HepG2 (cell line): ENCODE measurements around the gene HAGHL. TPM values are rescaled to one million over a fixed set of nuclear protein-coding genes. Genes with fewer than 3 reads are reported as not detected.

ENCODE experiments used
- AHDC1 ChIP-seq: sonication (generic); formaldehyde crosslinking; IDR thresholded peaks from 2 replicates; pipeline ENCODE4 v1.5.1; 2020; ENCODE audit warnings: mild to moderate bottlenecking, missing genetic modification reagents, borderline replicate concordance
- SCMH1 ChIP-seq: sonication (generic); formaldehyde crosslinking; IDR thresholded peaks from 2 replicates; pipeline ENCODE4 v1.9.0; 2021; ENCODE audit warnings: missing genetic modification reagents, mild to moderate bottlenecking, borderline replicate concordance
- ZBED4 ChIP-seq: sonication (generic); formaldehyde crosslinking; IDR thresholded peaks from 2 replicates; pipeline ENCODE4 v1.4.0; 2020; ENCODE audit warnings: missing genetic modification reagents, borderline replicate concordance
- polyA plus RNA-seq, 8 experiments: library from polyadenylated mRNA; depleted of rRNA in 3 of 8; stranded (reverse) in 7 of 8; unstranded in 1 of 8; fragments of >200 nt; fragmentation: Illumina TruSeq in 4 of 8; extraction: Trizol in 4 of 8; gene quantifications; 2 replicates each; pipeline versions ENCODE4 v1.2.1 to v1.2.3, GENCODE V29; 2011 to 2016; ENCODE audit warnings: low read depth in 4 of 8, missing spikeins in 1 of 8, mixed read lengths in 1 of 8; ENCODE audit not compliant: insufficient read depth in 1 of 8
- total RNA-seq, 5 experiments: library from RNA; depleted of rRNA; stranded (reverse); fragments of >200 nt; fragmentation: Illumina TruSeq; extraction: Trizol; gene quantifications; 2 replicates each; pipeline ENCODE4 v1.2.3, GENCODE V29; 2016; ENCODE audit warnings: low read depth in 1 of 5

HAGHL gene
- total and polyA plus RNA-seq, 2 of the 13 experiments (the other 11 are each of a cell fraction or from before 2014, with no cell fraction given): 3.4 to 8.4 TPM

- TF ChIP-seq AHDC1 (CRISPR knock-in tag) (0 out of 2 replicates have a peak, but pooled peaks have one; percentile 15), SCMH1 (CRISPR knock-in tag) (no peak), ZBED4 (peak; percentile 97)
Observed at GRCh38 chr16:680967-681745, 45.8 kb upstream of the HAGHL start (continued).
